Measurements from ENCODE around the gene TSEN2.

The TSEN2 gene

DNA sequence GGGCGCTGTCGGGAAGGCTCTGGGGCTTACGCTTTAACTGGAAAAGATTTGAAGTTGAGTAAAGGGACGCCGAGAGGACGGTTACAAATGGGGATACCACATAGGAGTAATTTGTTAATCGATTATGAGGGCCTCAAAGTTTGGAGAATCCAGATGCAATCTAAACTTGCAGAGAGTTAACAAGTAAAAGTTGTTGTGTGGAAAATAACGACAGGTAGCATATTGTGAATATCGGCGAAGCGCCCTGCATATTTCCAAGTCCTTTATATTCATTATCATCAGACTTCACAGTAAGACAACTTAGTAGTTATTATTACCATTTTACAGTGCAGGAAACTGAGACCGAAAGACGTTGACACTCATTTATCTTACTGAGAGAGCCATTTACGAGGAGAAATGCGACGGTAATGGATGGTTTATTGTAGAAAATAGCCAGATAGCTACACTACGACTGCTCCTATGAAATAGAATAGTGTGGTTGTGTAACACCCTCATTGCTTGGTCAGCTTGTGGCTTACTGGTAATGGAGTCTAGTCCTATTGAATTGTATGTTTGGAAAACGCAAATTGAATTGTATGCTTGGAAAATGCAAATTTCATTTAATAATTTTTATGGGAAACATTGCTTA, 73.3 kb downstream of the TSEN2 start:
- DNase-seq = no peak

DNA sequence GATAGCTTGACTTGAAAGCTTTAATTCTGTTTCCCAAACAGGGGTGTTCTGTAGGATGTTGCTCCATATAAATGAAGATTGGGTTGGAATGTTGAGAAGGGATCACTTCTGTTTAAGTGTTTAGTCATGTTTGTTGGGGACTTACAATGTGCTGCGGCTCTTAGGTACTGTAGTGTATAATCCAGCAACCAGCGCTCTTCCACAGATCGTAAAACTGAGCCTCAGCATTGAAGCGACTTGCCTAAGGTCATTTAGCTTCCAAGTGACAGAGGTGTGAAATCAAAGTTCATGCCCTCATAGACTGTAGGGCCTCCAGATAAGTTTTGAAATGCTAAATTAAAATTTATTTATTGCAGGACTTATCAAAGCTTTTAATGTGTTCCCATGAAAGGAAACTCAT, 74.4 kb downstream of the TSEN2 start:
- no peak for DNase-seq

DNA sequence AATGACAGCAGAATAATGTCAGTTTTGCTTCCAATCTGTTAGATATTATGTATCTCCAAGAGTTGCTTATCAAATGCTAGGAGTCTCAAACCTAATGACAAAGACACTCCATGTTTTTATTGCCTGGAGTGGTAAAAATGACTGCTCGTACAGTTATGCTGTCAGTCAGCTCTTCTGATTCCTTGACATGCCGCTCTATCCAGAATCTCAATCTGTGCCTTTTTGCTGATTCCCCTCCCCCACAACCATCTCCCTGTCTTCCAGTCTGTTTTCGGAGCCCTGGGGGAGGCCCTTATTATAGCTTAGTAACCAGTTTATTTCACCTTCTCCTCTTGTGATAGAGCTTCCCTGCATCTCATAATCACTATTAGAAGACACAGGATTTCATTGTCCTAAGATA, 75.2 kb downstream of the TSEN2 start:
- no peak for DNase-seq

DNA sequence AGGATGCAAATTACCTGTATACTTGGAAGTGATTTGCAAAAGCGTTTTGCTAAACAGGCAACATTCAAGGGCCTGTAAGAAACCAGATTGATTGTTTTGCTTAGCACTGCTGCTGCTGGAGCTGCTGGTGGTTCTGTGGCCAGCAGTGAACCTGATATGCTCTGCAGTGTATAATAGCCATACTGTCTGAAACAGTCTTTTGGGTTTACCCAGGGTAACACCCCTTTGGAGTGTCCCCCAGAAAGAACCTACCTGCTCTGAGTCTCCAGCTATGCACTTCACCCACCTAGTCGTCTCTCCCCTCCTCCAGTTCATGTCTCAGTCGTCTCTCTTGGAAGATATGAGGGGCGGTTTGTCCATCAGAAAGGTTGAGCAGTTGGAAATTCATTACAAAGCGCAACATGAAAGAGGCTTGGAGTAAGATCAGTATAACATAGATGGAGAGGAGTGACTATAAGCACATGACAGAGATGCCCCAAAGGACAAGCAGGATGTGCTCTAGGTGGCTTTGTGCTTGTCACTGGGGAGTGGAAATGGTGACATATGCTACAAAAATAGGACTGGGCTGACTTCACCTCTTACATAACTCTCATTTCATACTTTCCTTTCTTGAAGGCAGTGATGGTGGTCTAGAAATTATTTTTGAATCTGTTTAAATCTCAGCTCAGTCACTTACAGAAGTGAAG, 76.4 kb downstream of the TSEN2 start:
- DNase-seq = no peak

- DNase-seq = no peak
These were observed 77.1 kb downstream of the TSEN2 start for GRCh38 chr3:12561397-12561796.

DNA sequence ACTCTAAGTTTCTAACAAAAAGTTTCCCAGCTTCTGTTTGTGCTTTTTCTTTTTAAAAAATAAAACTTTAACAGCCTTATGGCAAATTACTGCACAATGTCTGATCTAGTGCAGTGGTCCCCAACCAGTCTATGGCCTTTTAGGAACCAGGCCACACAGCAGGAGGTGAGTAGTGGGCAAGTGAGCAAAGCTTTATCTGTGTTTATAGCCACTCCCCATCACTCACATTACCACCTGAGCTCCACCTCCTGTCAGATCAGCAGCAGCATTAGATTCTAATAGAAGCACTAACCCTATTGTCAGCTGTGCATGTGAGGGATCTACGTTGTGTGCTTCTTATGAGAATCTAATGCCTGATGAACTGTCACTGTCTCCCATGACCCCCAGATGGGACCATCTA, 78.2 kb downstream of the TSEN2 start:
- DNase-seq = no peak

- no peak for DNase-seq
These were observed 82.7 kb downstream of the TSEN2 start for GRCh38 chr3:12566976-12567375.

DNA sequence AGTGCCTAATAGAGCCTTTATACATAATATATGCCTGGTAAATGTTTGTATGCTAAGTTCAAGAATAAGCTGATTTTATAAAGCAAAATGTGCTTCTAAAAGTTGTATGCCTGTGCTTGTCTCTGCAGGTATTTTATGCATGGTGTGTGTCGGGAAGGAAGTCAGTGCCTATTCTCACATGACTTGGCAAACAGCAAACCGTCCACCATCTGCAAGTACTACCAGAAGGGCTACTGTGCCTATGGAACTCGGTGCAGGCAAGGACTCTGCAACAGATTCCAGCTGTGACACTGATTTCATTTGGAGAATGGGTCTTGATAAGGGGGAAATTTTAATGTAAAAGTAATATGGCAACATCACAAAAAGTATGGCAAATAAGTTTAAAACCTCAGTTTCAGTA, 84.5 kb downstream of the TSEN2 start:
- no peak for DNase-seq

- DNase-seq = no peak
These were observed 85.6 kb downstream of the TSEN2 start for GRCh38 chr3:12569836-12570235.

DNA sequence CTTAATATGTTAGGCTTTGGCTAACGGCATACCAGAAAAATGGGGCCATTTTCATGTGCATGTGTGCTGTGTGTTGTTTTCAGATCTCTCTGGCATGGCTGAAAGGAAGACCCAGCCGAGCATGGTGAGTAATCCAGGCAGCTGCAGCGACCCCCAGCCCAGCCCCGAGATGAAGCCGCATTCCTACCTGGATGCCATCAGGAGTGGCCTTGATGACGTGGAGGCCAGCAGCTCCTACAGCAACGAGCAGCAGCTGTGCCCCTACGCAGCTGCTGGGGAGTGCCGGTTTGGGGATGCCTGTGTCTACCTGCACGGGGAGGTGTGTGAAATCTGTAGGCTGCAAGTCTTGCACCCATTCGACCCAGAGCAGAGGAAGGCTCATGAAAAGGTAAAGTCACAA, 87.7 kb downstream of the TSEN2 start:
- DNase-seq = no peak

DNA sequence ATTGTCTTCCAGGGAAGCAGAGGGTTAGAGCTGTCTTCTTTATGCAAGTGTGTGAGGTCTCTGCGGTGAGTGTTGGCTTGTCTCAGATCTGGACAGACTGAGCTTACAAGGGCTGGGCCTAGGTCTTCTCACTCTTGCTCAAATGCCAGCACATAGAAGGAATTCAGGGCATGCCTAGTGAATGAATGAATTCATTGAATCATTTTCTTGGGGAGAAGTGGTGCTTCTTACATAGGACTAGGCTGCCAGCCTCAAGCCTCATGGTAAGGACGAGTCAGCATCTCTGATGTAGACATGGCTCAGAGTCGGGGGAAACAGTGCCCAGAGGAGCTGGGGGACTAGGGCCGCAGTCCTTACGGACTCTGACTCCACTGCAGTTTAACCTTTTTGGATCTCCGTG, 89.9 kb downstream of the TSEN2 start:
- no peak for DNase-seq

DNA sequence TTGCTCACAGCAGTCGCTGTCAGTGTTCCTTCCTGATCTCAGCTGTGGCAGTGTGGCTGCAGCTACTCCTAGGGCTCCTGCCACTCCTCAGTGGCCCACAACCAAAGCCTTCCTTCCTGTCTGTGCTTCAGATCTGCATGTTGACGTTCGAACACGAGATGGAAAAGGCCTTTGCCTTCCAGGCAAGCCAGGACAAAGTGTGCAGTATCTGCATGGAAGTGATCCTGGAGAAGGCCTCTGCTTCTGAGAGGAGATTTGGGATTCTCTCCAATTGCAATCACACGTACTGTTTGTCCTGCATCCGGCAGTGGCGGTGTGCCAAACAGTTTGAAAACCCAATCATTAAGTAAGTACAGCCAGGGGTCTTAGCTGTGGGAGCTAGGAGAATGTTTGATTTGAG, 90.4 kb downstream of the TSEN2 start:
- no peak for DNase-seq

DNA sequence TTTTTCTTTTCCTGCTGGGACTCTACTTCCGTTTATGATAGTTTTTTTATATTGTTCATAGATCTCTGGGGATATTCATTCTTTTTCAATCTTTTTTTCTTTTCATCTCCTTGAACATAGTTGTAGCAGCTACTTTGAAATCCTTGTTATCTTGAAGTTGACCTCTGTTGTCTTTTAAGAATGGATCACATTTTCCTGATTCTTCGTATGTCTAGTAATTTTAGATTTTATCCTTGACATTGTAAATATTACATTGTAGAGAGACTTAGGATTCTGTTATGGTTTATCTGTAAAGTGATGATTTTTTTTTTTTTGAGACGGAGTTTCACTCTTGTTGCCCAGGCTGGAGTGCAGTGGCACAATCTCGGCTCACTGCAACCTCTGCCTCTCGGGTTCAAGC, 93.1 kb downstream of the TSEN2 start:
- no peak for DNase-seq

DNA sequence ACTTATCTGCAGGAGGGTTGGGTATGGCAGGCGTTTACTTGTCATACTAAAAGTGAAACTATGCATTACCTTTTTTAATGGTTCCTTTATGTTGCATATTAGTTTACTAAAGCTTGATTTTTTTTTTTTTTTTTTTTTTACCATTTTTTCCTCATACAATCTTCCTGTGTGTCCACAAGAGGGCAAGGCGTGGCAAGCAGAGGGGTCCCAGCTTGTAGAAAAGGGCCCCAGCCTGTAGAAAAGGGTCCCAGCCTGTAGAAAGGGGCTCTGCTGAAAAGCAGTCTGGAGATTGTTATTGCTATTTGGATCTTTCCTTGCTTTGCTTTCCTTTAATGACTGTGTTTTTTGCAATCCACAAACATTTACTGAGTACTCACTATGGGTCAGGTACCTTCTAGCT, 94.5 kb downstream of the TSEN2 start:
- DNase-seq = no peak

DNA sequence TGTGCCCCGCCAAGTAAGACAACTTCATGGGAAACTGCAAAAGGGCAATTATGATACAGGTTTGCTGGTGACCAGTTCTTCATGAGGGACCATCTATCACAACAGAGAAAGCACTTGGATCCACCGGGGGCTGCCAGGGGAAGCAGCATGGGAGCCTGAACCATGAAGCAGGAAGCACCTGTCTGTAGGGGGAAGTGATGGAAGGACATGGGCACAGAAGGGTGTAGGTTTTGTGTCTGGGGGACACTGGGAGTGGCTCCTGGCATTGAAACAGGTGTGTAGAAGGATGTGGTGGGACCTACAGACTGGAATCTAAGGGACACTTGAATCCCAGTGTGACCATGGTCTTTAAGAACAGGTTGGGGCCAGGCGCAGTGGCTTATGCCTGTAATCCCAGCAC, 95.2 kb downstream of the TSEN2 start:
- no peak for DNase-seq

DNA sequence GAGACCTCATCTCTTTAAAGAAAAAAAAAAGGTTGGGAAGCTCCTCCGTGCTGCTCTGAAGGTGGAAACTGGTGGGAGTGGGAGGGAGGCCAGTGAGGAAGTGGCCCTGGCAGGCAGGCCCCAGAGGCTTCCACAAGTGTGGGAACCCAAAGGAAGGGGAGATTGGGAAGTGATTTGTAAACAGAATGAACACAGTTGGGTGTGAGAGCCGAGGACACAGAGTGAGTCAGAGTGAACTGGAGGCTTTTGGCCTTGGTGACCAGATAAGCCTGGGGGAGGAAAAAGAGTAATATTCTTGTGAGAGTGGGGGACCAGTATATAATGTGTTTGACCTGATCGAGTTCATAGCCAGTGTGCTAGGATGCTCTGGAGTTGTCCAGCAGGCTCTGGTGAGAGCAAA, 95.6 kb downstream of the TSEN2 start:
- DNase-seq = no peak

DNA sequence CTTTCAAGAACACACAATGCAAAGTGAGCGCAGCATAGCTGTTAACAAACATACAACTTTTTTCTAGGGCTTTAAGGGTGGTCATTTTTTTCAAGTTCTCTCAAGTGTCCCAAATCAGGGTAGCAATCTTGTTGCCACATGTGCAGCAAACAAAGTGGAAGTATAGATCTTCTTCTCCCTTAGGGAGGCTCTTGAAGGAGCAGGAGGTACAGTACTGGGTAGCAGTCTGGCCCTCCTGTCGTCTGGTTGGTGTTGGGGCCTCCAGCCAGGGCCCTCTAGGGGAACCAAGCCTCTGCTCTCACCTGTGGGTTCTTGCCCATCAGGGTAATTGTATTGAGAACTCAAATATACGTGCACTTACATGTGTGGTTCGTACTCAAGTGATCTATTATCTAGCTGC, 98.5 kb downstream of the TSEN2 start:
- no peak for DNase-seq
